Activated B cell treated with CpG ODN at 0.5 μM for 24 hours (primary cell): Measurements from ENCODE around the gene DNAJC7. TPM values are rescaled to one million over a fixed set of nuclear protein-coding genes. Genes with fewer than 3 reads are reported as not detected.
"Not testable (repeated sequence)": the region's sequence is repeated elsewhere in the genome, so short reads cannot be mapped to it uniquely, and the experiment has no call there.

ENCODE experiments used
- ATAC-seq: fragments of 200-7000 bp; cut with Tn5 transposase; one replicate; pipeline ENCODE4 v1.10.0; 2021; ENCODE audit warnings: low read depth, mild to moderate bottlenecking, moderate library complexity
- CTCF ChIA-PET: fragments of 350-600 bp; sonication (Branson Sonifier 250); formaldehyde crosslinking; loops from one replicate; lab custom pipeline; 2021; ENCODE audit warnings: antibody characterized with exemption; lab: Charles Lee
- POLR2A ChIA-PET: fragments of 350-600 bp; sonication (Branson Sonifier 250); formaldehyde crosslinking; loops from one replicate; lab custom pipeline; 2021; ENCODE audit warnings: antibody characterized with exemption; lab: Charles Lee
- DNase-seq: peaks from one replicate; pipeline ENCODE4 v3.0.0; 2022
- H3K27ac Mint-ChIP-seq: one replicate; pipeline ENCODE4 v1.8.0; 2020; ENCODE audit warnings: mixed read lengths
- H3K27me3 Mint-ChIP-seq: one replicate; pipeline ENCODE4 v1.8.0; 2021; ENCODE audit warnings: mixed read lengths
- H3K36me3 Mint-ChIP-seq: one replicate; pipeline ENCODE4 v1.8.0; 2021; ENCODE audit warnings: low read depth, mixed read lengths
- H3K4me1 Mint-ChIP-seq: one replicate; pipeline ENCODE4 v1.8.0; 2021; ENCODE audit warnings: mixed read lengths
- H3K4me3 Mint-ChIP-seq: one replicate; pipeline ENCODE4 v1.8.0; 2020; ENCODE audit warnings: mild to moderate bottlenecking, mixed read lengths
- H3K9me3 Mint-ChIP-seq: one replicate; pipeline ENCODE4 v1.8.0; 2020; ENCODE audit warnings: mixed read lengths
- CTCF ChIP-seq: fragments of 200-600 bp; IDR thresholded peaks from one replicate; pipeline ENCODE4 v1.8.0; 2022; ENCODE audit warnings: antibody characterized with exemption, mild to moderate bottlenecking
- intact Hi-C: fragments of 100-400 bp; cut with micrococcal nuclease; formaldehyde crosslinking; loops from one replicate; pipeline ENCODE4 v1.15.1; 2024
- total RNA-seq: library from RNA; stranded (reverse); gene quantifications from 2 replicates; pipeline ENCODE4 v1.2.3, GENCODE V29; 2022

Gene DNAJC7
- total RNA-seq, 1 donor from 2014 or later: 152 TPM

- ChIA-PET POLR2A (no interaction called here), CTCF (no interaction called here)
- intact Hi-C loops: loop anchor here (10.0 kb wide), 1 partner anchor 274 kb away; the partner anchor contains the start of gene STAT5A
- no peaks in the 10 kb centered on the region for H3K9me3 Mint-ChIP-seq
- no peak for TF ChIP-seq CTCF
- H3K4me3 Mint-ChIP-seq: no peak overlapping the region
- ATAC-seq: no peak
- H3K36me3 Mint-ChIP-seq: peaks cover 29% of the 10 kb centered on the region
- no peak for DNase-seq
- H3K27me3 Mint-ChIP-seq: no peaks in the 10 kb centered on the region
- no peak overlapping the region for H3K27ac Mint-ChIP-seq
- H3K4me1 Mint-ChIP-seq: peaks cover 52% of the 10 kb centered on the region
Observed at GRCh38 chr17:42010898-42011516, 6.2 kb downstream of the DNAJC7 start.

GRCh38 chr17:42010266-42010680, 7.0 kb downstream of the DNAJC7 start:
- ATAC-seq, H3K27me3 Mint-ChIP-seq, H3K9me3 Mint-ChIP-seq, CTCF ChIA-PET, H3K27ac Mint-ChIP-seq, POLR2A ChIA-PET, H3K4me3 Mint-ChIP-seq, DNase-seq: not testable (repeated sequence)
- H3K36me3 Mint-ChIP-seq: peaks cover 28% of the 10 kb centered on the region
- H3K4me1 Mint-ChIP-seq: peaks cover 46% of the 10 kb centered on the region
- intact Hi-C loops: loop anchor here (10.0 kb wide), 1 partner anchor 275 kb away; the partner anchor contains the start of gene STAT5A

GRCh38 chr17:42009170-42009569, 8.1 kb downstream of the DNAJC7 start:
- Mint-ChIP-seq H3K4me3 (no peak overlapping the region), H3K36me3 (peaks cover 28% of the 10 kb centered on the region), H3K27me3 (no peaks in the 10 kb centered on the region), H3K4me1 (peaks cover 47% of the 10 kb centered on the region), H3K9me3 (no peaks in the 10 kb centered on the region), H3K27ac (no peak overlapping the region)
- ATAC-seq: no peak
- no peak for DNase-seq
- ChIA-PET CTCF (no interaction called here), POLR2A (interaction anchor here (0.6 kb wide), 1 partner anchor 524 kb away, joined by 3 read pairs; no protein-coding TSS in a partner anchor)
- TF ChIP-seq CTCF: no peak
- intact Hi-C loops: no loop called here

GRCh38 chr17:42005166-42005565, 12.1 kb downstream of the DNAJC7 start:
- H3K27ac Mint-ChIP-seq: no peak overlapping the region
- ATAC-seq: no peak
- H3K36me3 Mint-ChIP-seq: peaks cover 48% of the 10 kb centered on the region
- intact Hi-C loops: no loop called here
- peaks cover 24% of the 10 kb centered on the region for H3K4me1 Mint-ChIP-seq
- no peak for TF ChIP-seq CTCF
- no peak for DNase-seq
- no peaks in the 10 kb centered on the region for H3K27me3 Mint-ChIP-seq
- H3K9me3 Mint-ChIP-seq: no peaks in the 10 kb centered on the region
- POLR2A ChIA-PET: interaction anchor here (1.0 kb wide), 1 partner anchor 10 kb away, joined by 3 read pairs; no protein-coding TSS in a partner anchor
- CTCF ChIA-PET: interaction anchor here (1.3 kb wide), 1 partner anchor 15 kb away, joined by 4 read pairs; the partner anchor contains the start of gene NKIRAS2
- no peak overlapping the region for H3K4me3 Mint-ChIP-seq

GRCh38 chr17:42002792-42003301, 14.4 kb downstream of the DNAJC7 start:
- intact Hi-C loops: no loop called here

More at GRCh38 chr17:42002792-42003301, 14.4 kb downstream of the DNAJC7 start:
- Mint-ChIP-seq H3K4me3 (no peak overlapping the region), H3K4me1 (peaks cover 16% of the 10 kb centered on the region), H3K36me3 (peaks cover 54% of the 10 kb centered on the region), H3K9me3 (no peaks in the 10 kb centered on the region), H3K27ac (no peak overlapping the region), H3K27me3 (no peaks in the 10 kb centered on the region)
- no peak for DNase-seq
- ATAC-seq: no peak
- no peak for TF ChIP-seq CTCF
- CTCF ChIA-PET: interaction anchor here (1.3 kb wide), 1 partner anchor 17 kb away, joined by 3 read pairs; the partner anchor contains the start of gene NKIRAS2
- POLR2A ChIA-PET: interaction anchor here (0.7 to 1.3 kb wide), 3 partner anchors 14 to 51 kb away, joined by 3 to 7 read pairs (median 3); partner anchors contain the start of gene DNAJC7
